GM12878 (cell line): ENCODE data around the gene RNF7. TPM values are rescaled to one million over a fixed set of nuclear protein-coding genes. Genes with fewer than 3 reads are reported as not detected.
"Not testable (repeated sequence)": the region's sequence is repeated elsewhere in the genome, so short reads cannot be mapped to it uniquely, and the experiment has no call there.

Experiments
- ATAC-seq: fragments of 200-7000 bp; cut with Tn5 transposase; 3 replicates; pipeline ENCODE4 v1.9.1; 2020; ENCODE audit warnings: mild to moderate bottlenecking, moderate library complexity
- BruUV-seq: library from RNA; stranded (reverse); fragments of 400-500 nt; replicated peaks from 2 replicates; lab custom pipeline; 2021; lab: Mats Ljungman, UMichigan
- CTCF ChIA-PET: fragments of 300-600 bp; sonication (Branson Sonifier 250); formaldehyde crosslinking; extraction: SDS; loops from one replicate; lab custom pipeline; 2021; ENCODE audit warnings: inconsistent platforms; lab: Yijun Ruan, JAX
- POLR2A ChIA-PET: fragments of 350-600 bp; formaldehyde crosslinking; extraction: SDS; loops from one replicate; lab custom pipeline; 2021; ENCODE audit warnings: inconsistent platforms; lab: Charles Lee
- RAD21 ChIA-PET: fragments of 300-600 bp; sonication (Branson Sonifier 250); formaldehyde crosslinking; loops from one replicate; lab custom pipeline; 2023; ENCODE audit warnings: antibody characterized with exemption; ENCODE audit not compliant: unreplicated experiment; lab: Charles Lee
- SMC1A ChIA-PET: fragments of 300-600 bp; sonication (Branson Sonifier 250); formaldehyde crosslinking; loops from one replicate; lab custom pipeline; 2023; ENCODE audit not compliant: unreplicated experiment, uncharacterized antibody; lab: Charles Lee
- DNase-seq: peaks from one replicate; pipeline ENCODE4 v3.0.0-alpha.2; 2011; ENCODE audit warnings: low read depth, low spot score
- FAIRE-seq: peaks from 3 replicates; lab custom pipeline; 2011; peaks lifted over from hg19 to GRCh38; lab: Jason Lieb, UNC
- H2AFZ ChIP-seq: 2 replicates; pipeline ENCODE4 v1.6.0; 2011; ENCODE audit warnings: low read depth, low read length, control low read depth; ENCODE audit not compliant: control insufficient read depth
- H3K27ac ChIP-seq: 2 replicates; pipeline ENCODE4 v1.5.1; 2011; ENCODE audit warnings: control low read depth; ENCODE audit not compliant: control insufficient read depth, insufficient read depth
- H3K27me3 ChIP-seq, 2 experiments: replicated peaks in 1 of 2; 2 replicates each; pipeline versions ENCODE4 v1.6.0 to v1.6.1; 2011; ENCODE audit warnings: low read length in 1 of 2; ENCODE audit not compliant: control insufficient read depth in 2 of 2, insufficient read depth in 2 of 2
- H3K36me3 ChIP-seq, 2 experiments: 2 replicates each; pipeline ENCODE4 v1.5.1; 2011; ENCODE audit warnings: low read length in 1 of 2; ENCODE audit not compliant: control insufficient read depth in 2 of 2, insufficient read depth in 2 of 2
- H3K4me1 ChIP-seq: 2 replicates; pipeline ENCODE4 v1.6.1; 2011; ENCODE audit warnings: mild to moderate bottlenecking, low read length, moderate library complexity, mixed read lengths; ENCODE audit not compliant: control insufficient read depth, insufficient read depth
- H3K4me2 ChIP-seq: 2 replicates; pipeline ENCODE4 v1.6.0; 2011; ENCODE audit warnings: control low read depth; ENCODE audit not compliant: control insufficient read depth, insufficient read depth
- H3K4me3 ChIP-seq: fragments of 200-600 bp; sonication (generic); 2 replicates; pipeline ENCODE4 v1.5.1; 2016
- H3K79me2 ChIP-seq: 2 replicates; pipeline ENCODE4 v1.6.0; 2011; ENCODE audit warnings: low read length; ENCODE audit not compliant: control insufficient read depth, insufficient read depth
- H3K9ac ChIP-seq: 2 replicates; pipeline ENCODE4 v1.8.0; 2011; ENCODE audit warnings: low read length, control low read depth, mixed read lengths; ENCODE audit not compliant: control insufficient read depth, insufficient read depth
- H3K9me3 ChIP-seq: replicated peaks from 3 replicates; pipeline ENCODE4 v1.5.1; 2011; ENCODE audit warnings: mild to moderate bottlenecking, low read length; ENCODE audit not compliant: control insufficient read depth, insufficient read depth
- H4K20me1 ChIP-seq: 2 replicates; pipeline ENCODE4 v1.6.0; 2011; ENCODE audit not compliant: control insufficient read depth, insufficient read depth
- IKZF2 ChIP-seq, 2 experiments: fragments of 450-650 bp; IDR thresholded peaks; 2 replicates each; pipeline ENCODE4 v1.6.1; 2017; ENCODE audit warnings: mild to moderate bottlenecking in 2 of 2, moderate library complexity in 2 of 2
- JUND ChIP-seq: IDR thresholded peaks from 2 replicates; pipeline ENCODE4 v1.6.1; 2012; ENCODE audit warnings: low read depth, mild to moderate bottlenecking, low read length, improper control_type of control experiment, moderate library complexity
- KDM1A ChIP-seq: fragments of 200-600 bp; sonication (generic); IDR thresholded peaks from 2 replicates; pipeline ENCODE4 v1.6.1; 2016; ENCODE audit warnings: borderline replicate concordance
- MAX ChIP-seq: IDR thresholded peaks from 2 replicates; pipeline ENCODE4 v1.6.1; 2012; ENCODE audit warnings: low read depth, low read length, improper control_type of control experiment
- WGBS: methylation state at CpG from one replicate; pipeline ENCODE4 v1.1.6; 2016; ENCODE audit warnings: low lambda C conversion rate; ENCODE audit not compliant: insufficient replicate concordance, insufficient coverage; ENCODE audit errors: missing lambda C conversion rate; 5-methylcytosine and 5-hydroxymethylcytosine counted together
- in situ Hi-C: fragments of 300-500 bp; cut with MboI; formaldehyde crosslinking; loops from 9 replicates; pipeline ENCODE4 v1.14.3; 2018; ENCODE audit warnings: mixed read lengths
- intact Hi-C: fragments of 100-400 bp; cut with micrococcal nuclease; formaldehyde crosslinking; loops from one replicate; pipeline ENCODE4 v1.14.2; 2022; ENCODE audit not compliant: unreplicated experiment
- polyA plus RNA-seq, 11 experiments: library from polyadenylated mRNA; depleted of rRNA in 4 of 11; unstranded in 6 of 11; stranded (reverse) in 5 of 11; fragments of >200 nt; fragmentation: Nextera tagmentation in 4 of 11; fragmentation: Illumina TruSeq in 1 of 11; extraction: Ambion mirVana in 4 of 11; extraction: Trizol in 1 of 11; gene quantifications; 1 replicate in 1 of 11; 2 replicates in 10 of 11; pipeline versions ENCODE4 v1.2.1 to v1.2.3, GENCODE V29; 2011 to 2016; ENCODE audit warnings: inconsistent platforms in 2 of 11, missing spikeins in 2 of 11, low read depth in 1 of 11
- total RNA-seq, 4 experiments: library from RNA; depleted of rRNA in 3 of 4; stranded (reverse); fragments of >200 nt in 3 of 4; fragmentation: Illumina TruSeq in 1 of 4; extraction: Trizol in 1 of 4; gene quantifications; 2 replicates each; pipeline versions ENCODE4 v1.2.1 to v1.2.3, GENCODE V29; 2013 to 2021
- TF ChIP-seq, protein P1 (sequence below): IDR thresholded peaks from 2 replicates; pipeline ENCODE4 v1.6.1; 2012; ENCODE audit warnings: mild to moderate bottlenecking, low read depth, low read length

Gene RNF7
- total and polyA plus RNA-seq, 10 of the 15 experiments (the other 5 are each of a cell fraction or from before 2014, with no cell fraction given), result 36.0 to 146 (median 76.4) TPM

DNA sequence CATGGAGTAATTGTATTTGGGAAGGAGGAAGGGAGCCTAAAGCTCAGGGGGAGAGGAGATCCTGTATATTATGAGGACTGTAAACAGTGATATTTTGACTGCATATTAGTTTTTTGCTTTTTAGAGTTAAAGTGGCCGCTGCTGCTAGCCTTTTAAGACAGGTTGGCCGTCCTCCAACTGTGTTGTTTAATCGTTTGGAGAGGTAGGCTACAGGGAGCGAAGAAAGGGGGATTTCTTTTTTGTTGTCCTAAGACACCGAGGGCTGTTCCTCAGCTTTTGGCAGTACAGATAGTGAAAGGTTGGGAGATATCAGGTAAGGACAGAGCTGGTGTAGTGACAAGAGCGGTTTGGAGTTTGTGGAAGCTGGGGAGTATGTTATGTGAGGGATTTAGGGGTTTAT is 38.2 kb upstream of the RNF7 start (continued):
- TF ChIP-seq MAX (no peak), KDM1A (no peak), IKZF2 (IDR thresholded peaks at IDR 0.05) (no peak), JUND (no peak)
- TF ChIP-seq, protein P1, sequence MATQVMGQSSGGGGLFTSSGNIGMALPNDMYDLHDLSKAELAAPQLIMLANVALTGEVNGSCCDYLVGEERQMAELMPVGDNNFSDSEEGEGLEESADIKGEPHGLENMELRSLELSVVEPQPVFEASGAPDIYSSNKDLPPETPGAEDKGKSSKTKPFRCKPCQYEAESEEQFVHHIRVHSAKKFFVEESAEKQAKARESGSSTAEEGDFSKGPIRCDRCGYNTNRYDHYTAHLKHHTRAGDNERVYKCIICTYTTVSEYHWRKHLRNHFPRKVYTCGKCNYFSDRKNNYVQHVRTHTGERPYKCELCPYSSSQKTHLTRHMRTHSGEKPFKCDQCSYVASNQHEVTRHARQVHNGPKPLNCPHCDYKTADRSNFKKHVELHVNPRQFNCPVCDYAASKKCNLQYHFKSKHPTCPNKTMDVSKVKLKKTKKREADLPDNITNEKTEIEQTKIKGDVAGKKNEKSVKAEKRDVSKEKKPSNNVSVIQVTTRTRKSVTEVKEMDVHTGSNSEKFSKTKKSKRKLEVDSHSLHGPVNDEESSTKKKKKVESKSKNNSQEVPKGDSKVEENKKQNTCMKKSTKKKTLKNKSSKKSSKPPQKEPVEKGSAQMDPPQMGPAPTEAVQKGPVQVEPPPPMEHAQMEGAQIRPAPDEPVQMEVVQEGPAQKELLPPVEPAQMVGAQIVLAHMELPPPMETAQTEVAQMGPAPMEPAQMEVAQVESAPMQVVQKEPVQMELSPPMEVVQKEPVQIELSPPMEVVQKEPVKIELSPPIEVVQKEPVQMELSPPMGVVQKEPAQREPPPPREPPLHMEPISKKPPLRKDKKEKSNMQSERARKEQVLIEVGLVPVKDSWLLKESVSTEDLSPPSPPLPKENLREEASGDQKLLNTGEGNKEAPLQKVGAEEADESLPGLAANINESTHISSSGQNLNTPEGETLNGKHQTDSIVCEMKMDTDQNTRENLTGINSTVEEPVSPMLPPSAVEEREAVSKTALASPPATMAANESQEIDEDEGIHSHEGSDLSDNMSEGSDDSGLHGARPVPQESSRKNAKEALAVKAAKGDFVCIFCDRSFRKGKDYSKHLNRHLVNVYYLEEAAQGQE, result no peak

DNA sequence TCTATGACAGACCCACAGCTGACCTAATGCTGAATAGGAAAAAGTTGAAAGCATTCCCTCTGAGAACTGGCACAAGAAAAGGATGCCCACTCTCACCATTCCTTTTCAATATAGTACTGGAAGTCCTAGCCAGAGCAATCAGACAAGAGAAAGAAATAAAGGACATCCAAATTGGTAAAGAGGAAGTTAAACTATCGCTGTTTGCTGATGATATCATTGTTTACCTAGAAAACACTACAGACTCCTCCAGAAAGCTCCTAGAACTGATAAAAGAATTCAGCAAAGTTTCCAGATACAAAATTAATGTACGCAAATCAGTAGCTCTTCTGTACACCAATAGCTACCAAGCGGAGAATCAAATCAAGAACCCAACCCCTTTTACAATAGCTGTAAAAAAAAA is 34.7 kb upstream of the RNF7 start:
- SMC1A ChIA-PET, result interaction anchor here (1.2 kb wide), 1 partner anchor 13 kb away, joined by 5 read pairs; no protein-coding TSS in a partner anchor
- CTCF ChIA-PET, FAIRE-seq: not testable (repeated sequence)

More for the DNA sequence above, 34.7 kb upstream of the RNF7 start:
- in situ Hi-C loops, H4K20me1 ChIP-seq, H3K27ac ChIP-seq, H3K4me1 ChIP-seq, H3K9ac ChIP-seq, H3K36me3 ChIP-seq, H3K27me3 ChIP-seq, intact Hi-C loops, H3K4me3 ChIP-seq, H3K4me2 ChIP-seq, POLR2A ChIA-PET, BruUV-seq, H2AFZ ChIP-seq, DNase-seq, H3K9me3 ChIP-seq, ATAC-seq, H3K79me2 ChIP-seq, RAD21 ChIA-PET: not testable (repeated sequence)
- WGBS, result 94% methylated on average over 3 of the region's 3 CpGs
